ENCODE data around the gene TUSC2. TPM values are rescaled to one million over a fixed set of nuclear protein-coding genes. Genes with fewer than 3 reads are reported as not detected.

Gene TUSC2
- total and polyA plus RNA-seq, 2 of the 13 experiments (the other 11 are each of a cell fraction or from before 2014, with no cell fraction given): 36.7 to 39.1 TPM

DNA sequence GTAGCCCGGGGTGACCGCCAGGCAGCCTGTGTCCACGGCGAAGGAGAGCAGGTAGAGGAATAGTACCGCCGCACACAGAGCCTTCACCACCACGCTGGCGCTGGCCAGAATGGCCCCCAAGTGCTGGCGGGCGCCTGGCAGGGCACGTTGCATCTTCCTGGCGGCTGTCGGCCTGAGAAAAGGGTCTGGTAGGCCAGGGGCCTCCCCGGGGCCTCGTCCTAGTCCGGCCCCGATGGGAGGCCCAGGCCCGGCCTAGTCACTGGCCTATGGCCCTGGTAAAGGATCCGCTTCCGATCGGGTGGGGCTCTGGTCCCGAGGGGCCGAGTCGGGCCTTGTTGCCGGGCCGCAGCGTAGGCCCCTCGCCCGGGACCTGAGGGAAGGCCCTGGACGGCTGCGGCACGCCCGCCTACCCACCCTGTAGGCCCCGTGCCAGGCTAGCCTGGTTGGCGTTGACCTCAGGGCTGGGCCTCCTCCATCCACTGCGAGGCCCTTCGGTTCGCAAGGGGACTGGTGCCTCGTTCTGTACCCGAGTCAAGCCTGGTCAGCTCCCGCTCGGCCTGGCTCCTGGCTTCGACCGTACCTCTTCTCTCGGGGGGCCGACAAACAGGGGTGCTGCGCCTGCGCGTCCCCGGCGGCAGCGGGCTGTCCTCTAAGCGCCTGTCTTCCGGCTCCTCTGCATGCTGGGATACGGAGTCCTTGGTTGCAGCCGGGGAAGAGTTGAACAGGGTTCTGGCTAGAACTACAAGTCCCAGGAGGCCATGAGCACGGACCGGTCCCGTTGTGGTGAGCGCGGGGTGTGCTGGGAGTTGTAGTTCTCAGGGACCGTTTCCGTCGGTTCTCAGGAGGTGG is 31.1 kb upstream of the TUSC2 start, which contains the start of gene TMEM115 (continued):
- TF ChIP-seq ZBTB10 (CRISPR knock-in tag; IDR thresholded peaks at IDR 0.05; ENCODE audit: borderline replicate concordance): peak; percentile 87; the same call in 1 of the 2 replicates
- TF ChIP-seq RFXAP (CRISPR knock-in tag; IDR thresholded peaks at IDR 0.05; ENCODE audit: borderline replicate concordance): peak; percentile 79; the same call in 1 of the 2 replicates
- no peak for TF ChIP-seq ZNF296 (CRISPR knock-in tag; conservative IDR thresholded peaks at IDR 0.05)
- peak; percentile 55 for TF ChIP-seq HNRNPLL (IDR thresholded peaks at IDR 0.05; ENCODE audit: low read depth, low read length, poor library complexity, severe bottlenecking)
- TF ChIP-seq ZNF720 (CRISPR knock-in tag; IDR thresholded peaks at IDR 0.05): no peak
- TF ChIP-seq ZNF772 (CRISPR knock-in tag; IDR thresholded peaks at IDR 0.05): peak; percentile 90; the same call in 1 of the 2 replicates
- TF ChIP-seq ZMAT3 (CRISPR knock-in tag; conservative IDR thresholded peaks at IDR 0.05): 0 out of 2 replicates have a peak, but pooled peaks have one; percentile 63
- 0 out of 2 replicates have a peak, but pooled peaks have one; percentile 34 for TF ChIP-seq STAT5B (CRISPR knock-in tag; IDR thresholded peaks at IDR 0.05)
- TF ChIP-seq ZSCAN29 (CRISPR knock-in tag; conservative IDR thresholded peaks at IDR 0.05): 0 out of 2 replicates have a peak, but pooled peaks have one; percentile 52
- no peak for TF ChIP-seq HMGA1 (CRISPR knock-in tag; conservative IDR thresholded peaks at IDR 0.05)
- TF ChIP-seq TRIM24 (CRISPR knock-in tag; IDR thresholded peaks at IDR 0.05): no peak
- TF ChIP-seq ZNF616 (CRISPR knock-in tag; IDR thresholded peaks at IDR 0.05; ENCODE audit: low read depth): peak; percentile 81; the same call in 1 of the 2 replicates
- TF ChIP-seq BHLHE40 (IDR thresholded peaks at IDR 0.05; ENCODE audit: low read length): peak; percentile 23; the same call in 1 of the 2 replicates
- TF ChIP-seq NRL (CRISPR knock-in tag; IDR thresholded peaks at IDR 0.05; ENCODE audit: borderline replicate concordance): peak; percentile 92
- no peak for TF ChIP-seq SIN3B (IDR thresholded peaks at IDR 0.05; ENCODE audit: low read length)
- peak; percentile 55; the same call in 1 of the 2 replicates for TF ChIP-seq CAMTA2 (CRISPR knock-in tag; IDR thresholded peaks at IDR 0.05; ENCODE audit: borderline replicate concordance)
- no peak for TF ChIP-seq RFX3 (CRISPR knock-in tag; IDR thresholded peaks at IDR 0.05)
- TF ChIP-seq ZNF282 (IDR thresholded peaks at IDR 0.05; ENCODE audit: partially characterized antibody): no peak
- peak; percentile 77; the same call in 1 of the 2 replicates for TF ChIP-seq ZSCAN21 (CRISPR knock-in tag; IDR thresholded peaks at IDR 0.05; ENCODE audit: borderline replicate concordance)
- TF ChIP-seq ZNF33B (CRISPR knock-in tag; IDR thresholded peaks at IDR 0.05): no peak; the same call in 1 of the 2 replicates
- TF ChIP-seq FIP1L1 (IDR thresholded peaks at IDR 0.05; ENCODE audit: borderline replicate concordance, insufficient read depth, low read depth, low read length): no peak
- TF ChIP-seq, protein P1, sequence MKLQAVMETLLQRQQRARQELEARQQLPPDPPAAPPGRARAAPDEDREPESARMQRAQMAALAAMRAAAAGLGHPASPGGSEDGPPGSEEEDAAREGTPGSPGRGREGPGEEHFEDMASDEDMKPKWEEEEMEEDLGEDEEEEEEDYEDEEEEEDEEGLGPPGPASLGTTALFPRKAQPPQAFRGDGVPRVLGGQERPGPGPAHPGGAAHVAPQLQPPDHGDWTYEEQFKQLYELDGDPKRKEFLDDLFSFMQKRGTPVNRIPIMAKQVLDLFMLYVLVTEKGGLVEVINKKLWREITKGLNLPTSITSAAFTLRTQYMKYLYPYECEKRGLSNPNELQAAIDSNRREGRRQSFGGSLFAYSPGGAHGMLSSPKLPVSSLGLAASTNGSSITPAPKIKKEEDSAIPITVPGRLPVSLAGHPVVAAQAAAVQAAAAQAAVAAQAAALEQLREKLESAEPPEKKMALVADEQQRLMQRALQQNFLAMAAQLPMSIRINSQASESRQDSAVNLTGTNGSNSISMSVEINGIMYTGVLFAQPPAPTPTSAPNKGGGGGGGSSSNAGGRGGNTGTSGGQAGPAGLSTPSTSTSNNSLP (IDR thresholded peaks at IDR 0.05; ENCODE audit: low read depth, low read length): no peak
- TF ChIP-seq REPIN1 (CRISPR knock-in tag; IDR thresholded peaks at IDR 0.05; ENCODE audit: borderline replicate concordance, low read depth): peak; percentile 86
- no peak for TF ChIP-seq ZSCAN20 (CRISPR knock-in tag; IDR thresholded peaks at IDR 0.05; ENCODE audit: borderline replicate concordance)
- no peak for TF ChIP-seq ZNF629 (CRISPR knock-in tag; conservative IDR thresholded peaks at IDR 0.05)

All from HepG2 (cell line).